H9 (cell line): ENCODE measurements around the gene HOXD12. TPM values are rescaled to one million over a fixed set of nuclear protein-coding genes. Genes with fewer than 3 reads are reported as not detected.

Source experiments
- DNase-seq: peaks from one replicate; pipeline ENCODE4 v3.0.0-alpha.2; 2017
- H2AFZ ChIP-seq: one replicate; pipeline ENCODE4 v1.6.1; 2013; ENCODE audit warnings: mild to moderate bottlenecking, low read length, control low read depth, moderate library complexity
- H2AK5ac ChIP-seq: 2 replicates; pipeline ENCODE4 v1.6.1; 2013; ENCODE audit warnings: low read length, control low read depth, mixed read lengths; ENCODE audit not compliant: insufficient read length
- H2BK120ac ChIP-seq: one replicate; pipeline ENCODE4 v1.6.1; 2013; ENCODE audit warnings: low read depth, mild to moderate bottlenecking, low read length, control low read depth, inconsistent platforms; ENCODE audit not compliant: poor library complexity, severe bottlenecking
- H2BK12ac ChIP-seq: 2 replicates; pipeline ENCODE4 v1.6.1; 2013; ENCODE audit warnings: low read length, control low read depth, mixed read lengths, low read depth; ENCODE audit not compliant: insufficient read length
- H2BK15ac ChIP-seq: 2 replicates; pipeline ENCODE4 v1.6.1; 2013; ENCODE audit warnings: low read depth, low read length, control low read depth
- H2BK20ac ChIP-seq: one replicate; pipeline ENCODE4 v1.6.1; 2013; ENCODE audit warnings: low read depth, mild to moderate bottlenecking, low read length, control low read depth, inconsistent platforms; ENCODE audit not compliant: poor library complexity, severe bottlenecking
- H2BK5ac ChIP-seq: 2 replicates; pipeline ENCODE4 v1.6.1; 2013; ENCODE audit warnings: low read length, control low read depth, mixed read lengths; ENCODE audit not compliant: insufficient read length
- H3K14ac ChIP-seq: 2 replicates; pipeline ENCODE4 v1.6.1; 2013; ENCODE audit warnings: low read length, control low read depth; ENCODE audit not compliant: insufficient read depth
- H3K18ac ChIP-seq: 2 replicates; pipeline ENCODE4 v1.6.1; 2013; ENCODE audit warnings: low read depth, mild to moderate bottlenecking, mixed read lengths, low read length, control low read depth; ENCODE audit not compliant: insufficient read length
- H3K23ac ChIP-seq: 2 replicates; pipeline ENCODE4 v1.6.1; 2013; ENCODE audit warnings: low read length, control low read depth, mixed read lengths, low read depth; ENCODE audit not compliant: insufficient read length
- H3K23me2 ChIP-seq: 2 replicates; pipeline ENCODE4 v1.6.1; 2013; ENCODE audit warnings: low read depth, mild to moderate bottlenecking, mixed read lengths, low read length, control low read depth; ENCODE audit not compliant: insufficient read length, poor library complexity, severe bottlenecking
- H3K27ac ChIP-seq: 2 replicates; pipeline ENCODE4 v1.5.1; 2013; ENCODE audit warnings: low read length, control low read depth, mixed read lengths, low read depth; ENCODE audit not compliant: insufficient read length
- H3K27me3 ChIP-seq: 2 replicates; pipeline ENCODE4 v1.6.1; 2013; ENCODE audit warnings: low read length, control low read depth, inconsistent platforms; ENCODE audit not compliant: insufficient read depth
- H3K4ac ChIP-seq: 2 replicates; pipeline ENCODE4 v1.6.1; 2013; ENCODE audit warnings: low read depth, mild to moderate bottlenecking, control low read depth, inconsistent platforms, low read length, moderate library complexity
- H3K4me1 ChIP-seq: 2 replicates; pipeline ENCODE4 v1.6.1; 2013; ENCODE audit warnings: low read length, control low read depth, inconsistent platforms; ENCODE audit not compliant: insufficient read depth
- H3K4me2 ChIP-seq: 2 replicates; pipeline ENCODE4 v1.6.1; 2013; ENCODE audit warnings: low read length, control low read depth, mixed read lengths; ENCODE audit not compliant: insufficient read length, insufficient read depth
- H3K56ac ChIP-seq: 2 replicates; pipeline ENCODE4 v1.6.1; 2013; ENCODE audit warnings: low read depth, mild to moderate bottlenecking, mixed read lengths, low read length, control low read depth; ENCODE audit not compliant: insufficient read length
- H3K79me1 ChIP-seq: 2 replicates; pipeline ENCODE4 v1.6.1; 2013; ENCODE audit warnings: low read depth, mild to moderate bottlenecking, moderate library complexity, low read length, control low read depth, inconsistent platforms; ENCODE audit not compliant: insufficient read depth, poor library complexity, severe bottlenecking
- H3K79me2 ChIP-seq: 2 replicates; pipeline ENCODE4 v1.6.1; 2013; ENCODE audit warnings: low read length, control low read depth, inconsistent platforms; ENCODE audit not compliant: insufficient read depth
- H3K9ac ChIP-seq: 2 replicates; pipeline ENCODE4 v1.6.1; 2013; ENCODE audit warnings: low read length, control low read depth, mixed read lengths; ENCODE audit not compliant: insufficient read length; ENCODE audit errors: extremely low read depth
- H3K9me3 ChIP-seq: one replicate; pipeline ENCODE4 v1.6.1; 2013; ENCODE audit warnings: low read depth, low read length, inconsistent platforms; ENCODE audit not compliant: control insufficient read depth
- H3T11ph ChIP-seq: one replicate; pipeline ENCODE4 v1.6.1; 2013; ENCODE audit warnings: mild to moderate bottlenecking, low read length, control low read depth, inconsistent platforms
- H4K20me1 ChIP-seq: one replicate; pipeline ENCODE4 v1.6.1; 2013; ENCODE audit not compliant: control insufficient read depth, insufficient read length, insufficient read depth
- H4K5ac ChIP-seq: 2 replicates; pipeline ENCODE4 v1.6.1; 2013; ENCODE audit warnings: low read depth, mild to moderate bottlenecking, mixed read lengths, low read length, control low read depth; ENCODE audit not compliant: insufficient read length
- H4K8ac ChIP-seq: replicated peaks from 2 replicates; pipeline ENCODE4 v1.6.1; 2013; ENCODE audit warnings: low read length, control low read depth, mixed read lengths, low read depth; ENCODE audit not compliant: insufficient read length
- H4K91ac ChIP-seq: 2 replicates; pipeline ENCODE4 v1.6.1; 2013; ENCODE audit warnings: low read depth, mild to moderate bottlenecking, moderate library complexity, mixed read lengths, low read length, control low read depth; ENCODE audit not compliant: insufficient read length
- H3K27ac Mint-ChIP-seq, 3 experiments: 2 replicates in 2 of 3; 3 replicates in 1 of 3; pipeline ENCODE4 v1.8.0; 2020 to 2021; ENCODE audit warnings: mixed read lengths in 3 of 3, mild to moderate bottlenecking in 1 of 3, moderate library complexity in 1 of 3
- H3K27me3 Mint-ChIP-seq: 2 replicates; pipeline ENCODE4 v1.8.0; 2021; ENCODE audit warnings: low read depth, mild to moderate bottlenecking, moderate library complexity, mixed read lengths
- H3K36me3 Mint-ChIP-seq, 3 experiments: 2 replicates in 2 of 3; 3 replicates in 1 of 3; pipeline ENCODE4 v1.8.0; 2020 to 2021; ENCODE audit warnings: low read depth in 3 of 3, mixed read lengths in 3 of 3; ENCODE audit not compliant: insufficient read depth in 1 of 3
- H3K4me1 Mint-ChIP-seq, 2 experiments: 2 replicates each; pipeline ENCODE4 v1.8.0; 2020; ENCODE audit warnings: mixed read lengths in 2 of 2
- H3K4me3 Mint-ChIP-seq, 2 experiments: 2 replicates in 1 of 2; 3 replicates in 1 of 2; pipeline ENCODE4 v1.8.0; 2020 to 2021; ENCODE audit warnings: mild to moderate bottlenecking in 2 of 2, mixed read lengths in 2 of 2, moderate library complexity in 1 of 2
- H3K9me3 Mint-ChIP-seq, 2 experiments: 2 replicates in 1 of 2; 3 replicates in 1 of 2; pipeline ENCODE4 v1.8.0; 2020; ENCODE audit warnings: mild to moderate bottlenecking in 2 of 2, mixed read lengths in 2 of 2, moderate library complexity in 1 of 2
- CTCF ChIP-seq: fragments of 200-600 bp; sonication (generic); conservative IDR thresholded peaks from 3 replicates; pipeline ENCODE4 v1.8.0; 2021; ENCODE audit warnings: antibody characterized with exemption, mild to moderate bottlenecking
- WGBS: extraction: QIAGEN DNeasy Blood & Tissue Kit; methylation state at CpG from one replicate; pipeline ENCODE4 v1.1.7; 2013; ENCODE audit warnings: missing lambda C conversion rate, low lambda C conversion rate, mixed read lengths; ENCODE audit not compliant: insufficient read length; ENCODE audit errors: extremely low coverage; 5-methylcytosine and 5-hydroxymethylcytosine counted together
- total RNA-seq: library from RNA; stranded (reverse); gene quantifications from 2 replicates; pipeline ENCODE4 v1.2.1, GENCODE V29; 2021

Gene HOXD12
- total RNA-seq, 1 experiment from 2014 or later = not detected

- Histone ChIP-seq H3K23me2 (no peaks in the 10 kb centered on the region), H3K27me3 (peaks cover 93% of the 10 kb centered on the region), H3K4ac (no peak overlapping the region), H3K23ac (no peak overlapping the region), H4K20me1 (no peaks in the 10 kb centered on the region), H3K79me1 (no peaks in the 10 kb centered on the region), H4K5ac (no peak overlapping the region), H2BK15ac (no peak overlapping the region), H2BK5ac (no peak overlapping the region), H3K27ac (no peak overlapping the region), H3T11ph (no peak overlapping the region), H3K14ac (no peak overlapping the region), H4K91ac (no peak overlapping the region), H4K8ac (no peak overlapping the region), H3K9me3 (no peaks in the 10 kb centered on the region), H3K79me2 (no peaks in the 10 kb centered on the region), H2BK20ac (no peak overlapping the region), H2BK120ac (no peak overlapping the region), H3K18ac (no peak overlapping the region), H3K9ac (no peak overlapping the region), H2AFZ (no peak overlapping the region), H3K56ac (no peak overlapping the region), H3K4me1 (no peaks in the 10 kb centered on the region), H3K4me2 (peak overlapping the region; percentile 18), H2BK12ac (no peak overlapping the region), H2AK5ac (no peak overlapping the region)
- Mint-ChIP-seq H3K9me3 (peaks cover 5 to 20% of the 10 kb centered on the region in 2 experiments), H3K4me1 (peaks cover 14 to 38% of the 10 kb centered on the region in 2 experiments), H3K4me3 (peak overlapping the region; percentile 25 to 75; a peak in 4 of 5 replicates), H3K36me3 (no peaks in the 10 kb centered on the region; a peak in 2 of 7 replicates), H3K27me3 (peaks cover 96% of the 10 kb centered on the region), H3K27ac (no peak overlapping the region)
- DNase-seq = no peak
- TF ChIP-seq CTCF = no peak
- no CpG with 5 or more reads among the region's 25 CpGs for WGBS
Measured at GRCh38 chr2:176105730-176106580, 6.4 kb downstream of the HOXD12 start.
